ENCODE results near the gene LRCH4.

Gene LRCH4

GRCh38 chr7:100583132-100584053 lies 2.5 kb downstream of the LRCH4 start:
- in situ Hi-C loops (cut with HindIII; ENCODE audit: low sequenced_read_pairs): no loop called here

- in situ Hi-C loops (cut with HindIII; ENCODE audit: low sequenced_read_pairs): no loop called here
These were observed 3.3 kb downstream of the LRCH4 start for GRCh38 chr7:100582650-100583049.

- in situ Hi-C loops (cut with HindIII; ENCODE audit: low sequenced_read_pairs): no loop called here
These were observed 3.8 kb downstream of the LRCH4 start for GRCh38 chr7:100582041-100582579.

- in situ Hi-C loops (cut with HindIII; ENCODE audit: low sequenced_read_pairs): no loop called here
These were observed 5.3 kb downstream of the LRCH4 start for GRCh38 chr7:100580466-100581283.

GRCh38 chr7:100578246-100579183 lies 7.4 kb downstream of the LRCH4 start:
- in situ Hi-C loops (cut with HindIII; ENCODE audit: low sequenced_read_pairs): no loop called here

GRCh38 chr7:100577507-100577906 lies 8.4 kb downstream of the LRCH4 start:
- in situ Hi-C loops (cut with HindIII; ENCODE audit: low sequenced_read_pairs): no loop called here

- in situ Hi-C loops (cut with HindIII; ENCODE audit: low sequenced_read_pairs): no loop called here
These were observed 8.8 kb downstream of the LRCH4 start for GRCh38 chr7:100577103-100577502.

- in situ Hi-C loops (cut with HindIII; ENCODE audit: low sequenced_read_pairs): no loop called here
These were observed 9.4 kb downstream of the LRCH4 start for GRCh38 chr7:100576384-100576993.

- in situ Hi-C loops (cut with HindIII; ENCODE audit: low sequenced_read_pairs): no loop called here
These were observed 10.1 kb downstream of the LRCH4 start for GRCh38 chr7:100575746-100576383.

GRCh38 chr7:100575206-100575631 lies 10.7 kb downstream of the LRCH4 start:
- in situ Hi-C loops (cut with HindIII; ENCODE audit: low sequenced_read_pairs): no loop called here

GRCh38 chr7:100574362-100575205 lies 11.3 kb downstream of the LRCH4 start:
- in situ Hi-C loops (cut with HindIII; ENCODE audit: low sequenced_read_pairs): no loop called here

GRCh38 chr7:100573691-100574361 lies 12.1 kb downstream of the LRCH4 start, which contains the start of gene SAP25:
Gene SAP25, minus strand, starts transcription at chr7:100573900. Its CDS starts 158 bp downstream, at chr7:100573742.
- in situ Hi-C loops (cut with HindIII; ENCODE audit: low sequenced_read_pairs): no loop called here

GRCh38 chr7:100572949-100573675 lies 12.8 kb downstream of the LRCH4 start:
- in situ Hi-C loops (cut with HindIII; ENCODE audit: low sequenced_read_pairs): no loop called here

- in situ Hi-C loops (cut with HindIII; ENCODE audit: low sequenced_read_pairs): no loop called here
These were observed 13.5 kb downstream of the LRCH4 start for GRCh38 chr7:100572281-100572948.

- in situ Hi-C loops (cut with HindIII; ENCODE audit: low sequenced_read_pairs): no loop called here
These were observed 14.2 kb downstream of the LRCH4 start for GRCh38 chr7:100571829-100572116.

GRCh38 chr7:100570954-100571828 lies 14.7 kb downstream of the LRCH4 start:
- in situ Hi-C loops (cut with HindIII; ENCODE audit: low sequenced_read_pairs): no loop called here
